OCI-LY3 (cell line): Measurements from ENCODE around the gene TMEM132D.

Source experiments
- EZH2phosphoT487 ChIP-seq: fragments of 200-600 bp; shearing (Covaris generic); IDR thresholded peaks from 2 replicates; pipeline ENCODE4 v1.6.1; 2018; ENCODE audit warnings: antibody characterized with exemption, mixed run types, low read depth
- TF ChIP-seq, protein P1 (sequence below): fragments of 200-600, 300-600 bp; sonication (generic); IDR thresholded peaks from 2 replicates; pipeline ENCODE4 v1.5.1; 2014; ENCODE audit warnings: antibody characterized with exemption, low read length, low read depth

DNA sequence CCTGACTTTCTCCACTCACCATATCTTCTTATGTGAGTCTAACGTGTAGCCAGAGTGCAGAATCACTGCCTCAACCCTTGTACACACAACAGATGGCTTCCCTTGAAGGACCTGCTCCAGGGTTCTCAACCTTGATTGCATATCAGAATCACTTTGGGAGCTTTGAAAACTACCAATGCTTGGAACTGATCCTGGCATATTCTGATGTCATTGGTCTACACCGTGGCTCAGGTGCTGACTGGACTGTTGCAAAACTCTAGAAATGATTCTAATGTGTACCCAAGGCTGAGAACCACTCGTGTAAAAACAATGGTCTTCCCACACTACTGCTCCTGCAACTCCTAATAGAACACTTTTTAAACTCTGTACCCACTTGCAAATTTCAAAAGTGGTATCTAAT, 18.5 kb downstream of the TMEM132D start:
- TF ChIP-seq, protein P1, sequence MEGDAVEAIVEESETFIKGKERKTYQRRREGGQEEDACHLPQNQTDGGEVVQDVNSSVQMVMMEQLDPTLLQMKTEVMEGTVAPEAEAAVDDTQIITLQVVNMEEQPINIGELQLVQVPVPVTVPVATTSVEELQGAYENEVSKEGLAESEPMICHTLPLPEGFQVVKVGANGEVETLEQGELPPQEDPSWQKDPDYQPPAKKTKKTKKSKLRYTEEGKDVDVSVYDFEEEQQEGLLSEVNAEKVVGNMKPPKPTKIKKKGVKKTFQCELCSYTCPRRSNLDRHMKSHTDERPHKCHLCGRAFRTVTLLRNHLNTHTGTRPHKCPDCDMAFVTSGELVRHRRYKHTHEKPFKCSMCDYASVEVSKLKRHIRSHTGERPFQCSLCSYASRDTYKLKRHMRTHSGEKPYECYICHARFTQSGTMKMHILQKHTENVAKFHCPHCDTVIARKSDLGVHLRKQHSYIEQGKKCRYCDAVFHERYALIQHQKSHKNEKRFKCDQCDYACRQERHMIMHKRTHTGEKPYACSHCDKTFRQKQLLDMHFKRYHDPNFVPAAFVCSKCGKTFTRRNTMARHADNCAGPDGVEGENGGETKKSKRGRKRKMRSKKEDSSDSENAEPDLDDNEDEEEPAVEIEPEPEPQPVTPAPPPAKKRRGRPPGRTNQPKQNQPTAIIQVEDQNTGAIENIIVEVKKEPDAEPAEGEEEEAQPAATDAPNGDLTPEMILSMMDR: no peak
- no peak for TF ChIP-seq EZH2phosphoT487
